Measurements from ENCODE around the gene SIVA1.

The SIVA1 gene

GRCh38 chr14:104732355-104732804 is 20.6 kb upstream of the SIVA1 start:
- no peaks in the 10 kb centered on the region for H3K9me2 ChIP-seq (replicated peaks; ENCODE audit: insufficient read depth, low read length)
- no peaks in the 10 kb centered on the region for H4K20me1 ChIP-seq (ENCODE audit: low read depth, low read length)
- H3K9me3 ChIP-seq (ENCODE audit: insufficient read depth, low read length), result no peaks in the 10 kb centered on the region
- no peaks in the 10 kb centered on the region for H3K36me3 ChIP-seq (ENCODE audit: low read length)
- H3F3A ChIP-seq (ENCODE audit: insufficient read depth), result no peaks in the 10 kb centered on the region
- no peaks in the 10 kb centered on the region for H3K79me2 ChIP-seq (ENCODE audit: insufficient read depth, low read length)
- H3K27me3 ChIP-seq (ENCODE audit: low read length), result no peaks in the 10 kb centered on the region
- no peak overlapping the region for H3K4me2 ChIP-seq (ENCODE audit: low read depth, low read length, poor library complexity, severe bottlenecking)
- no peak overlapping the region for H3K9ac ChIP-seq (ENCODE audit: low read length)
- H3K27ac ChIP-seq (ENCODE audit: low read depth, low read length), result no peak overlapping the region
- TF ChIP-seq CTCF (IDR thresholded peaks at IDR 0.05; ENCODE audit: insufficient read depth, low read length, poor library complexity, severe bottlenecking) (no peak), EZH2phosphoT487 (conservative IDR thresholded peaks at IDR 0.05; ENCODE audit: low read length) (no peak)
- H2AFZ ChIP-seq (ENCODE audit: low read depth, low read length, severe bottlenecking), result no peak overlapping the region
- H3K4me3 ChIP-seq (ENCODE audit: insufficient read depth, low read length, poor library complexity, severe bottlenecking), result no peak overlapping the region

- H3K9ac ChIP-seq (ENCODE audit: low read length), result no peak overlapping the region
- H3K36me3 ChIP-seq (ENCODE audit: low read length), result no peaks in the 10 kb centered on the region
- no peaks in the 10 kb centered on the region for H3K27me3 ChIP-seq (ENCODE audit: low read length)
- H3K9me2 ChIP-seq (replicated peaks; ENCODE audit: insufficient read depth, low read length), result no peaks in the 10 kb centered on the region
- no peaks in the 10 kb centered on the region for H3K79me2 ChIP-seq (ENCODE audit: insufficient read depth, low read length)
- H3F3A ChIP-seq (ENCODE audit: insufficient read depth), result no peaks in the 10 kb centered on the region
- H2AFZ ChIP-seq (ENCODE audit: low read depth, low read length, severe bottlenecking), result no peak overlapping the region
- H3K4me3 ChIP-seq (ENCODE audit: insufficient read depth, low read length, poor library complexity, severe bottlenecking), result no peak overlapping the region
- no peaks in the 10 kb centered on the region for H3K9me3 ChIP-seq (ENCODE audit: insufficient read depth, low read length)
- no peaks in the 10 kb centered on the region for H4K20me1 ChIP-seq (ENCODE audit: low read depth, low read length)
- no peak for TF ChIP-seq CTCF (IDR thresholded peaks at IDR 0.05; ENCODE audit: insufficient read depth, low read length, poor library complexity, severe bottlenecking)
- no peak for TF ChIP-seq EZH2phosphoT487 (conservative IDR thresholded peaks at IDR 0.05; ENCODE audit: low read length)
- H3K4me2 ChIP-seq (ENCODE audit: low read depth, low read length, poor library complexity, severe bottlenecking), result no peak overlapping the region
- H3K27ac ChIP-seq (ENCODE audit: low read depth, low read length), result no peak overlapping the region
Measured at GRCh38 chr14:104732931-104733681, 19.8 kb upstream of the SIVA1 start.

- no peaks in the 10 kb centered on the region for H3K79me2 ChIP-seq (ENCODE audit: insufficient read depth, low read length)
- no peak overlapping the region for H3K4me2 ChIP-seq (ENCODE audit: low read depth, low read length, poor library complexity, severe bottlenecking)
- no peaks in the 10 kb centered on the region for H3K27me3 ChIP-seq (ENCODE audit: low read length)
- no peak overlapping the region for H3K4me3 ChIP-seq (ENCODE audit: insufficient read depth, low read length, poor library complexity, severe bottlenecking)
- no peak overlapping the region for H2AFZ ChIP-seq (ENCODE audit: low read depth, low read length, severe bottlenecking)
- H3K9ac ChIP-seq (ENCODE audit: low read length), result no peak overlapping the region
- H3F3A ChIP-seq (ENCODE audit: insufficient read depth), result no peaks in the 10 kb centered on the region
- H3K27ac ChIP-seq (ENCODE audit: low read depth, low read length), result no peak overlapping the region
- H3K9me2 ChIP-seq (replicated peaks; ENCODE audit: insufficient read depth, low read length), result no peaks in the 10 kb centered on the region
- no peak for TF ChIP-seq CTCF (IDR thresholded peaks at IDR 0.05; ENCODE audit: insufficient read depth, low read length, poor library complexity, severe bottlenecking)
- no peak for TF ChIP-seq EZH2phosphoT487 (conservative IDR thresholded peaks at IDR 0.05; ENCODE audit: low read length)
- H4K20me1 ChIP-seq (ENCODE audit: low read depth, low read length), result no peaks in the 10 kb centered on the region
- H3K36me3 ChIP-seq (ENCODE audit: low read length), result no peaks in the 10 kb centered on the region
- no peaks in the 10 kb centered on the region for H3K9me3 ChIP-seq (ENCODE audit: insufficient read depth, low read length)
Measured at GRCh38 chr14:104734051-104734587, 18.8 kb upstream of the SIVA1 start.

All from SU-DHL-6 (cell line).